HG03469 (cell line): Measurements from ENCODE around the gene PDLIM4.

Experiments used
- ATAC-seq: cut with Tn5 transposase; IDR thresholded peaks from one replicate; pipeline ENCODE4 v1.9.1; 2021; ENCODE audit warnings: mild to moderate bottlenecking, moderate library complexity, moderate number of reproducible peaks; ENCODE audit not compliant: unreplicated experiment

The PDLIM4 gene

DNA sequence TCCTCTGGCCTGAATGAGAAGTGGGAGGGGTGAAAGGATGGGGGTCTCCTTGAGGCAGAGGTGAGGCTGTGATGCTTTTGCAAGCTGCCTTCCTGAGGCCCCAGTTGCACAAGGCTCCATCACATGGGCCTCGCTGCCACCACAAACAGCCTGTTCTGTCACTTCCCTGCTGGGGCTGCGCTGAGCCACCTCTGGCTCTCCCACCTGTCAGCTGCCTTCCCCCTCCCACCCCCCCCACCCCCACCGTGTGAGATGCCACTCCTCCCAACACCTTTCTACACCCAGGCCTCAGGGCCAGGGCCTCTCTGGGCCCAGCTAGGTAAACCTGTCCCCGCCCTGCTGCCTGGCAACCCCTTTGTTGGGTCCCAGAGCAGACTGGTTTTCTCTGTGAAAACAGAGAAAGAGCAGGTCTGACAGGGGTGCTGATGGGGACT lies 4.5 kb upstream of the PDLIM4 start:
- ATAC-seq = no peak

DNA sequence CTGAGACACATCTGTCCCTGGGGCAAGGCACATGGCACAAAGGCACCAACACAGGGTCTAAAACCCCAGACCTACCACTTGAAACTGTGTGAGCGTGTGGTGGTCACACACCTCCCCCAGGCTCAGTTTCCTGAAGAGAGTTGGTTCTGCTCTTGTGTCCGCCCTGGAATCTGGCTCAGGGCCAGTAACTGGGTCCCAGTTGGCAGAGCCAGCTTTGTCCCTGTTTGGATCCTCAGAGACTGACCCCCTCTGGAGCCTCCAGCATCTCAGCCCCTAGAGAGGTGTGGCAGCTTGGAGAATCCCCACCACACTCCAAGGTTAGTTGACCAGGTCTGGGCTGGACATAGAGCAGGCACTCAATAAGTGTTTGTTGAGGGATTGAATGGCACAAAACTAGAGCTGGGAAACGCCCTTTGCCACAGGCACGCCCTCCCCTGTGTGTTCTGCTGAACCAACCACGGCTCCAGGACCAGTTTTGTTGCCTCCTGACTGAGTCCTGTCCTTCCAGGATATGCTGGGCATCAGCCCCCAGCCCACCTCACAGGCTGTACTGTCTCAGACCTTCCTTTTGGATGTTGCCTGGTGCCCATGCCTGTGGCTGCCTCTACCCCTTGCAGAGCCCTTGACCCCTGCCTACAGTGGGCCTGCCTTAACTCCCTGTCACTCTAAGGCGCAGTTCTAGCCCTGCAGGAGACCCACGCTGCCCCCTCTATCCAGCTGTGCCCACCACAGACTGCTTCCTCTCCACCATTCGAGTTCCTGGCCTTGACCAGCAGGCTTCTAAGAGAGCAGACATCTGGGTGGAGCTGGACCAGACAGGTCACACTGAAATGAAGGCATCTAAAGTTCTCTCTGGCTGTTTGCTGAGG lies 3.8 kb upstream of the PDLIM4 start:
- no peak for ATAC-seq

- no peak for ATAC-seq
Observed at GRCh38 chr5:132254321-132254977, 3.0 kb upstream of the PDLIM4 start.

DNA sequence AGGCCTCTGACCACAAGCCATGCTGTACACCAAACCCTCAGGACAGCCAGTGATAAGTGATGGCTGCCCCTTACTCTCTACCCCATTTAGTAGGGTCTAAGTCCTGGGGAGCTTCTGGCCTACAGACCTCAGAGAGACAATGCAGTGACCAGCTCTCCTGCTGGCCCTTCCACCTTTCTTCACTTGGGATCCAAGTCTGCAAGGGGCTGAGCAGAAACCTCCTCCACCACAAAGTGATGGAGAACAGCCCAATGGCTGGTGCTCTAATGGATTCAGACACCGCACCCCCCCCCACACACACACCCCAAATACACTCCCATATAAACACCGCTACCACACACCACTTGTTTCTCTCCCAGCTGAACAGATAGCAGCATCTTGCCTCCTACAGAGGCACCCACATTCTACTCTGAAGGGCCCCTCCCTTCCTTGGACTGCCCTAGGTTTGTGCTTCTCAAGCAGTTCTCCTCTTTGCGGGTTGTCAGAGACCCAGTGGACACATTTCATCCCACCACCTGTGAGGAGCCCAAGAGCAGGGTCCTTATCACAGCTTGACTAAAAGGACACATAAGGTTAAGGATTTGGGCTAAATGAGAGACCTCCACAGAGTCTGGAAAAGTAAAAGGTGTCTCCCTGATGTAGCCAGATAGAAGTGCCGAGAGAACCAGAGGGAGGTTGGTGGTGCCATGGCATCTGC lies 1.3 kb upstream of the PDLIM4 start:
- ATAC-seq = no peak

DNA sequence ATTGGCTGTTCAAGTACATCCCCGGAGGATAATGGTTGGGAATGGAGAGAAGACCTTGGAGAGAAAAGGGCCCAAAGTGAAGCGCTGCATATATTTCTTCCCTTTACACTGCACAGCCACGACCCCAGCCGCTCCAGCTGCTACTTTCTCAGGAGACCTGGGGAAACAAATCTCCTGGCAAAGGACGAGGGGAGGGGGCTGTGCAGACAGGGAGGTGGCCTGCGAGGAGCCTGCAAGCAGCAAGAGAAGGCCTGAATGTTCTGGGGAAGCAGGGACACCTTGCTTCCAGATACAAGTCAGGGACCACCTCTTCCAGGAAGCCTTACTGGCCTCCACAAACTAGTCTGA lies 739 bp upstream of the PDLIM4 start:
- no peak for ATAC-seq

- no peak for ATAC-seq
Observed at GRCh38 chr5:132258102-132259068, 889 bp downstream of the PDLIM4 start.

DNA sequence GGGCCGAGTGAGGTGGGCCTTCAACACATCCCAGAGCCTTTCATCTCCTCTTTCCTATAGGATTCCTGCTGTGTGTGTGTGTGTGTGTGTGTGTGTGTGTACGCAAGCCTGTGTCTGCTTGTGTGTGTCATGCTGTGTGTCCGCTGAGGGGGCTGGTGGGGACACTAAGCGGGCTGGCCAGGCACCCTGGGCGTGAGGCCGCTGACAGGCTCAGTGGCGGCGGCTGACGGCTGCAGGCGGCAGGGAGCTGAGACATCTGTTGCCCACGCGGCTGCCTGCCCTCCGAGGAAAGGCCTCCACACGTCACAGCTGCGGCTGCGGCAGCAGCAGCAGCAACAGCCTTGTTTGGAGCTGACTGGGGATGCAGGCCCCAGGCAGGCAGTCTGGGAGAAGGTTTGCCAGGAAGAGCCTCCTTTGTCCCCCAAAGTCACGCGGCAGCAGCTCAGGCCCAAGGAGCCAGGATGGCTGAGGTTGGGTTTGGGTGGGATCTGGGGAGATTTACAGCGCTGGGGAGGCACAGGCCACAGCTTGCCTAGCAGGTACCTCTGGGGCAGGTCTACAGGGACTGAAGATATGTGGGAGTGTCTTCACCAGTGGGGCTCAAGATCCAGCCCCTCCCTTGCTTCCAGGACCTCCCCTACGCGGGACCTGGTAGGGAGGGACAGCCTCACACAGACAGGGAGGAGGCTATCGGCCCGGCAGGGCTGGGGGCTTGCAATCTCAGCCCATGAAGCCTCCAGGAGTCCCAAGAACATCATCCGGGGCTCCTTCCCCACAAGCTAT lies 1.8 kb downstream of the PDLIM4 start:
- no peak for ATAC-seq

DNA sequence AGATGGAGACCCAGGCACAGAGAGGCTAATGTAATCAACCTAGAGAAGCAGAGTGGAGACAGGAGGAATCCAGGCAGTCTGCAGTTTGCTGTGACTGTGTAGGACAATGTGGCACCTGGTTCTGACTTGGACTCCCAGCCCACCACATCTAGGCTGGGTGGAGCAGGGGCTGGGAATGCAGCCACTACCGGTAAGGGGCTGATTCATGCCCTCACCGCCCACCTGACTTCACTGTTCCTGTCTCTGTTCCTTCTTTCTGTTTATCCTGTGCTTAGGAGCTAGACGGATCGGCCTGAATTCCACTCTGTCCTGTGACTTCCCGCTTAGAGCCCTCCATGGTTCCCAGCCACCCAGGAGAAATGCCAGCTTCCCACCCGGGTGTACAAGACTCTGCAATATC lies 2.6 kb downstream of the PDLIM4 start:
- no peak for ATAC-seq

GRCh38 chr5:132260714-132261551 lies 3.4 kb downstream of the PDLIM4 start:
- ATAC-seq = no peak

DNA sequence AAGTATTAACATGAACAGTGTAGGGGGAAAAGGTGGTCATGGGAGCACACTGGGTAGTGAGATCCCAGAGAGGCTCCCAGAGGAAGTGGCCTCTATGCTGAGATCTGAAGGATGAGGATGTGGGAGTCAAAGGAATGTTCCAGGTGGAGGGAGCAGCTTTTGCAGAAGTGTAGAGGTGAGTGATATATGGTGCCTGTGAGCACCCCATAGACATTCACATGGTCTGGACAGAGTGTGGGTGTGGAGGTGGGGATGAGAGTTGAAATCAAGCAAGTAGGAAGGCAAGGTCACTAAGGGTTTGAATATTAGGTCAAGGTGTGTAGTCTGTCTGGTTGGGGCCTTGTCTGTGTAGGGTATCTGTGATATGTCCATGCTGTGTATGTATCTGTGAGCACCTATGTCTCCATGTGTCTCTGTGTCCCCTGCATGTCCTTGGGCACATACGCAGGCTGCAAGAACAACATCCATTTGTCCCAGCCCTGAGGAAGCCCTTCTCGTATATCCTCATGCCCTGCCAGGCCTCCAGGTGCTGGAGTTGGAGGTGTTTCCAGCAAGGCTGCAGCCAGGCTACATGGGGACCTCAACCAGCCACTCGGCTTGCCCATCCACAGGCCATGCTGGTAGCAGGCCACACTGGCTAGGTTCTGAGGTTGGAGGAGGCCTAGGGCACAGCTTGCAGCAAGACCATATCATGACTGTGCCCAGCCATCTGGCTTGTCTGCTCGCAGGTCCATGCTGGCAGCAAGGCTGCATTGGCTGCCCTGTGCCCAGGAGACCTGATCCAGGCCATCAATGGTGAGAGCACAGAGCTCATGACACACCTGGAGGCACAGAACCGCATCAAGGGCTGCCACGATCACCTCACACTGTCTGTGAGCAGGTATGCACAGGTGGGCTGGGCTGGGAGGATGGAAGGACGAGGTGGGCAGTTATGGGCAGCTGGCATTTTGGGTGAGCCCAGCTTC lies 4.7 kb downstream of the PDLIM4 start:
- no peak for ATAC-seq

GRCh38 chr5:132262882-132263547 lies 5.5 kb downstream of the PDLIM4 start:
- ATAC-seq = no peak

DNA sequence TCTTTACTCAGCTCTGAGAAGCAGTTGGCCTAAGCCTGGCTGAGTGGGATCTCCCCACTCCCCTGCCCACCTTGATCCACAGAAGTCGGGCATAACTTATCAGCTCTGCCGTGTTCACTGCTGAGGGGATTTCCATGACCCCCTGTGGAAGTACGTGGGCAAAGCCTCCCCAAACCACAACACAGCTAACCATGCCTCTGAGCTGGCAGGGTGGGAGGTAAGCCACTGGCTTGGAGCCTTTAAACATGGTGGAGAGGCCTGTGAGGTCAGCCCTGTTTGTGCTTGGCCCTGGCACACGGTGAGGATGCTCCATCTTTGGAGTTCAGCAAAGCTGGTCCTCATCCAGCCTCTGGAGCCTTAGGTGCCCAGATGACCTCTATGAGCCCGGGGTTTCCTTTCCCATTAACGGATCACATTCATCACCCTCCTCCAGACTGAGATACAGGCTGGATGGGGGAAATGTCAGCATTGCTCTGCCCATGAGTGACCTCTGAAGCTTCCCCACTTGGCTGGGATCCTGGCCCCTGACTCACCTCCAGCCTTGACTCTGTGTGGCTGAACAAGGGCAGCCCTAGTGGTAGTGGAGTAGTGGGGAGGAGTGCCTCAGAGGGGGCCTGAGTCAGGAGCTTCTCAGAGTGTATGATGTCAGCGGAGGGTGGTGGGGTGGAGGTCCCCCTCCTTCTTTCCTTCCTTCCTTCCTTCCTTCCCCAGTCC lies 6.2 kb downstream of the PDLIM4 start:
- no peak for ATAC-seq

GRCh38 chr5:132264546-132265335 lies 7.2 kb downstream of the PDLIM4 start:
- ATAC-seq = no peak

GRCh38 chr5:132265336-132266030 lies 8.0 kb downstream of the PDLIM4 start:
- ATAC-seq = no peak
